NK-92 (cell line): ENCODE results near the gene SUSD3.

ENCODE experiments used
- DNase-seq: peaks from one replicate; lab custom pipeline; 2025; ENCODE audit not compliant: unreplicated experiment; lab: John Stamatoyannopoulos, UW

The SUSD3 gene

DNA sequence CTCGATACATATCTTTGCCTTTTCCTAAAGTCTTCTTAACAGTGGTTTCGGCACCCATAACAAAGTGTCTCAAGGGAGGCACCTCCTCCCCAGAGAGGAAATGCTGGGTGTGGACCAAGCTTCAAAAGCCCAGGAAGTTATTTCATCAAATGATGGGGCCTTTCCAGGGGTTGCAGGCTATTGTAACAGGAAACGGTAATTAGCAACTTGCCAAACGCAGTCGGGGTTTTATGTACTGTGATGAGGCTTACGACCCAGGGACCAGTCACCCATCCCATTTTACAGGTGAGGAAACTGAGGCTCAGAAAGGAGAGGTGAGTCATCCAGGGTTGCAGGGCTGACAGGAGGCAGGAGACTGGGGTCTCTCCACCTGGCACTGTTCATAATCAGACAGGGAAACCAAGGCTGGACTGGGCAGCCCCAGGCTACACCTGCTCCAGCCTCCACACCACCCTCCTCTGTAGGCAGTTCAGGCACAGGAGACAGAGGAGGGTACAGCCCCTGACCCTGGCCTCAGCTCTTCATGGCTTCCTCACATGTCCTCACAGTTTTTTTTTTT is 30.0 kb upstream of the SUSD3 start:
- DNase-seq, result no peak

DNA sequence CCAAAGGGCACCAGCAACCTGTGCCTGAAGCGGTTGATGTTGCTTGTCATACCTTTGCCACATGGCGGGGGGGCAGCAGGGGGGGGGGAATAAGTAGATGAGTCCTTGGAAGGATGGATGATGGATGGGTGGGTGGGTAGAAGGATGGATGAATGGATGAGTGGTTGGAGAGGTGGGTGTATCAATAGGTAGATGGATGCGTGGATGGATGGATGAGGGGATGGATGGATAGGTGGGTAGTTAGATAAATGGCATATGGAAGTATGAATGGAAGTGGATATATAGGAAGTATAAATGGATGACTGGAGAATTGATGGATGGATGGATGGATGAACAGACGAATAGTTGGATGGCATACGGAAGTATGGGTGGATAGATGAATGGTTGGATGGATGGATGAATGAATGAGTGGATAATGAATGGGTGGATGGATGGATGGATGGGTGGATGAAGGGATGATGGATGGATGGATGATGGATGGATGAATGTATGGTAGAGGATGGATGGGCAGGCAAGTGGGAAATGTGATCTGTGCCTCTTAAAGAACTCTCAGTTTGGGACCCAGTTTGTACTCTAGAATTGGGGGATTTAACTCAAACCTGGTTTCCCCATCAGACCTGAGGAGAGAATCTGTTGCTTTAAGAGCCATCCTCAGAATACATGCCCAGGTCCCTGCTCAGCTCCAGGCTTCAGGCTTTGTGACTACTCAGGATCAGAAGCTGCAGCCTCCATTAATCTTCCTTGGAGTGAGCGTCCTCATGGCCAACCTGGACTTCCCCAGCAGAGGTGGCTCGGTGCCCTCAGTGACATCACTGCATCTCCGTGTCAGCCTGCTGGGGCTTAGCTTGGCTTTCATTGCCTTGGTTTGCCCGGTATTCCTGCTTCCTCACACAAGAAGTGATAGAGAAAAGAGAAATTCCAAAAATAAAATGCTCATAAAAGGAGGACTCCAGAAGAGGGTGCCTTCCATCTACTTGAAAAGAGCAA is 27.6 kb upstream of the SUSD3 start:
- DNase-seq, result no peak

DNA sequence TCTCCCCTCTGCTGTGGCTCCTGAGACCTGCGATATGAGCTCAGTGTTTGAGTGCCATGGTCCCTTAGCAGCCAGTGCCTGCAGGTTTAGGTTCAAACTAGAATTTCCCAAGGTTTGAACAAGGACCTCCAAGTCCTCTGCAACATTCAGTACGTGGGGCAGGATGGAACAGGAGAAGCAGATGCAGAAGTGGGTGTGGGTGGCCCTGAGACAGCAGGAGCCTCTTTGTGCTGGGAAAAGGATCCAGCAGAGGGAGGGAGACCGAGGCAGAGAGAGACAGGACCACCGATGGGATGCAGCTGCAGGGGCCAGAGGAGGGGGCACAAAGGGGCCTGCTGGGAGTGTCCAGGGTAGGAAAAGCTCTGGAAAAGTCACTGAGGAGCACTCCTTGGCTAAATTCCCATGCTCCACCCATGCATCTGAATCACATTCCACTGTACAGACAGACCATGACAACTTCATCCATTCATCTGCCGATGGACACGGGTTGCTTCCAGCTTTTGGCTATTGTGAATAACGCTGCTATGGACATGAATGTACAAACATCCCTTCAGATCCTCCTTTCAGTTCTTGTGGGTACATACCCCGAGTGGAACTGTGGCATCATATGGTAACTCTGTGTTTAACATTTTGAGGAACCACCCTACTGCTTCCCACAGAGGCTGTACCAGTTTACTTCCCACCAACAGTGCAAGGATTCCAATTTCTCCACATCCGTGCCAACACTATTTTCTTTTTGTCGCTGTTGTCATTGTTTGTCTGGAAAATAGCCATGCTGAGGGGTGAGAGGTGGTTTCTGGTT is 26.7 kb upstream of the SUSD3 start:
- no peak for DNase-seq

DNA sequence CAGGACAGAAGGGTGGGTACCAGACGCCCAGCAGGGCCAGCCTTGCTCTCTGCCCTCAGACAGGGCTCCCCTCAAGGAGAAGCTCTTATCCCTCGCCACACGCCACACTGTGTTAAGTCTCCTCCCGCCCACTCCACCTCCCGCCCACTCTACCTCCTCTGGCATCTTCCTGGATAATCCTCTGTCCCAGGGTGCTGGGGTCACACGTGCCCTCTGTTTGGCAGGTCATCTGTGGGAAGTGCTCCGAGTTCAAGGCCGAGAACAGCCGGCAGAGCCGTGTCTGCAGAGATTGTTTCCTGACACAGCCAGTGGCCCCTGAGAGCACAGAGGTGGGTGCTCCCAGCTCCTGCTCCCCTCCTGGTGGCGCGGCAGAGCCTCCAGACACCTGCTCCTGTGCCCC is 26.0 kb upstream of the SUSD3 start:
- no peak for DNase-seq

DNA sequence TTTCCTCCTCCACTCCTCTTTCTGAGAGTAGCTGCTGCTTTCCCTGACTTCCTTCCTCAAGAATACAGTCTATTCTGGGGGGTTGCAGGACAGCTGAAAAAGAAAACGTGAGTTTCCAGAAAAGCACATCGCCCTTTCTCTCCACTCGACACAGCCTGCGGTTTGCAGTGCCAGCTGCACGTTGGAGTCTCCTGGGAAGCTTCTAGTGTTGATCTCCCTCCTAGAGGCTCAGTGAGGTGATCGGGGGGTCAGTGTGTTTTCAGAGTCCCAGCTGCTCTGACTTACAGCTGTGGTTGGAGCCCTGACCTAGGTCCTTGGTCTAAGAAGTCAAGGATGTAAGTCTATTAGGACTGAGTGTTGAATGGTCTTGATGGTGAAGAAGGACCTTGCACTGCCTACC is 25.0 kb upstream of the SUSD3 start:
- no peak for DNase-seq

DNA sequence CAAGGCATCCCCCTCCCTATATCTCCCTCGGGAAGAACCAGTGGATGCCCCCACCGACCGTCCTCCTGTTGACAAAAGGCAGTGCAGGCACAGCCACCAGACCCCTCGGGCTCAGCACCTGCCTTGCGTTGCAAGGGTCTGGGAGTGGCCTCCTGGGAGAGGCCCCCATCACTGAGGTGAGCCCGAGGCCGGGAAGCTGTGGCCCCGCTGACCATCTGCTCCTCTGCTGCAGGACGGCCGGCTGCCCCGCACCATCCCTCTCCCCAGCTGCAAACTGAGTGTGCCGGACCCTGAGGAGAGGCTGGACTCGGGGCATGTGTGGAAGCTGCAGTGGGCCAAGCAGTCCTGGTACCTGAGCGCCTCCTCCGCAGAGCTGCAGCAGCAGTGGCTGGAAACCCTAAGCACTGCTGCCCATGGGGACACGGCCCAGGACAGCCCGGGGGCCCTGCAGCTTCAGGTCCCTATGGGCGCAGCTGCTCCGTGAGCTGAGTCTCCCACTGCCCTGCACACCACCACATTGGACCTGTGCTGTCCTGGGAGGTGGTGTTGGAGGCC is 23.3 kb upstream of the SUSD3 start:
- DNase-seq, result no peak

DNA sequence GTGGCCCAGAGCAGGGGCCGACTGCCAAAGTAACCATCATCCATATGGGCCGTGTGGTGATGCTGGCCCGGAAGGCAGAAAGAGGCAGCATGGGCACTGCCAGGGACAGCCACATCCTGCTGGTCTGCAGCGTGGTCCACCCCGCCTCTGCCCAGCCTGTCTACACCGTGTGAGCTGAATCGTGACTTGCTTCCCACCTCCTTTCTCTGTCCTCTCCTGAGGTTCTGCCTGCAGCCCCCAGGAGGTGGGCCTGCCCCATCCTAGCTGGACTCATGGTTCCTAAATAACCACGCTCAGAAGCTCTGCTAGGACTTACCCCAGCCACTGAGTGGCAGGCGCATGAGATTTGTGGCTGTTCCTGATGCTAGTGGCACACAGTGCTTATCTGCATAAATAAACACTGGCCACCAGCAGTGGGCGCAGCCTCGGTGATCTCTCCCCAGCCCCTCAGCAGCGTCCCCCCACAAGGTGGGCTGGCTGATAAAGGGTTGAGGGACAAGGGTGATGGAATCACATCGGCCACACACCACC is 22.6 kb upstream of the SUSD3 start:
- no peak for DNase-seq

DNA sequence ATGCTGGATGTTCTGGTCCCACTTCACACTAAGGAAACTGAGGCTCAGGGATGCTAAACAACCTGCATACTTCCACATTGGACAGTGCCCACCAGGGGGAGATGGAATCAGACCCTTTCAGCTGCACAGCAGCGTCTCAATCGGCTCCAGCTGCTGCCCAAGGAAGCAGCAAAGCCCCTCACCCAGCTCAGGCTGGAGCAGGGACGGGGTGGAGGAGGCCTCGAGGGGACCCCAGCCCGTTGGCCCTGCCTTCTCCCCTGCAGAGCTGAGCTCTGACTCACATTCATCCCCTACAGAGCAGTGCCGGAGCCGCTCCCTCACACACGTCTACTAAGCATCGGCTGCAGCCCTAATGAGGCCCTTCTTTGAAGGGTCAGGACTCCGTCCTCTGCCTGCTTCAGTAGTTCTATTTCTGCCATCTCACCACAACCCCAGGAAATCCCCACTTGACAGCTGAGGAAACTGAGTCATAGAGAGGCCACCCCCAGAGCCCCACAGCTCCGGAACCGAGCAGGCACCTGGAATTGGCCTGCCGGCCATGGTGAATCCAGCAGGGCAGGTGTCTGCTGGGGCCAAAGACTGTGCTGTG is 21.5 kb upstream of the SUSD3 start:
- DNase-seq, result no peak

DNA sequence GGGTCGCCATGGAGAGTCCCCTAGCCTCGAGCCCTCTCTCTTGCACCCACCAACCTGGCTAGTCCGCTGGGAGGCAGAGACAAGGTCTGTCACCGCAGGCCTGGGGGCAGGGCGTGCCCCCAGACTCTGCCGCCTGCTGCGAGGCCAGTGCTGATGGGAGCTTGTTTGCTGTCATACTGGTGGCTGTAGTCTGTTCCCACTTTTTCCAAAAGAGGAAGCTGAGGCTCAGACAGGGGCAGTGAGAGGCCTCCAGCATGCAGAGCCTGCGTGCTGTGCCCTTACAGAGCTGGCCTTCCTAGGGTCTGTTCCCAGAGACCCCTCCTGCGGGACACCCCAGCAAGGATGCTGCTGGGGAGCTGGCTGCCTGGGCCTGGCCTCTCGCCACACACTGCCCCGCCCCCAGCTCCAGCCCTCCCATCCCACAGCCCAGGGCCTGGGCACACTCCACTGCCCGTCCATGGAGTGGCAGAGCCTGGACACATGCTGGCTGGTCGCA is 21.0 kb upstream of the SUSD3 start:
- DNase-seq, result no peak

DNA sequence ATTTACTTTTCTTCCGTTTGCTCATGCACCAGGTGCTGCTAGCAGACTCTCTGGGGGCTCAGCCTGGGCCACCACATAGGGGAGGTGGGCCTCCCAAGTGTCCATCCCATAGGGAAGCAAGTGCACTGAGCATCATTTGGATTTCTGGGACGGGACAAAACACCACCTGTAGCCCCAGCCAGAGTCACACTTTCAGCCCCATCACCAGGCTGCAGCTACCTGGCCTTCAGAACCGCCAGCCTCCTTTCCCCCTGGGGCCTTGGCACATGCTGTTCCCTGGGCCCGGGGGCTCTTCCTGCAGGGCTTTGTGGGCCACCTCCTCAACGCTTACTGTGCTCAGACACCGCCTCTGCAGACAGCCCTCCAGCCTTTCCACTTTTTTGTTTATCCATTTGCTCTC is 19.6 kb upstream of the SUSD3 start:
- no peak for DNase-seq

DNA sequence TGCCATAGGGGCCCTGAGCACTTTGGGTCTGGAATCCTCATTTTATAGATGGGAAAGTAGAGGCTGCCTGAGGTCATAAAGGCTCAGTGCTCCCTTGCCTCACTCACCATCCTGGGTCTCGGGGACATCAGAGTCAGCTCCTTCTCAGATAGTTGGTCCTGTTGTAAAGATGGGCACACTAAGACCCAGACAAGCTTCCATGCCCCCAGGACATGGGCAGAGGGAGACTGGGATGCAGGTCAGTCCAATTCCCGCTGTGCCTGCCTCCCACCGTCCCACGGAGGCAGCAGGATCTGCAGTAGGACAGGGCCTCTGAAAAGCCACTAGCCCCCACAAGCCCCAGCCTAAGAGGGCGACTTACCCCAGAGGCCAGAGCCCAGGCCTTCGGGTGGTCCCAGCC is 19.0 kb upstream of the SUSD3 start:
- no peak for DNase-seq

DNA sequence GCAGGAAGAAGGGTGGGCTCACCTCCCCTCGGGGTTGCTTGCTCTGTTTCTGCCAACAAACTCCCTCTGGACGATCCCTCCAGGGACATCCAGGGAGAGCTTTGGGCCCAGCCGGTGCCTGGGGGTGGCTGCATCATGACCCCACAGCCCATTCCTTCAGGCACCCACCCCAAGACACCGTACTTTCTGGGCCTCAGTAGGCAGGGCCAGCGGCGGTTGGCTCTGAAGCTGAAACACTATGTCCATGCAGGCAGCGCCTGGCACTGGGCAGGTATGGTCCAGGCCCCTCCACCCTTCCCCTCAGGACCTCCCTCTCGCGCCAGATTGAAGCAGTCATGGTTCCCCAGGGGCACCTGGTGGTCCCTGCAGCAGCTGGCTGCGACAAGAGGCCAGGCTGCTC is 18.5 kb upstream of the SUSD3 start:
- DNase-seq, result no peak

DNA sequence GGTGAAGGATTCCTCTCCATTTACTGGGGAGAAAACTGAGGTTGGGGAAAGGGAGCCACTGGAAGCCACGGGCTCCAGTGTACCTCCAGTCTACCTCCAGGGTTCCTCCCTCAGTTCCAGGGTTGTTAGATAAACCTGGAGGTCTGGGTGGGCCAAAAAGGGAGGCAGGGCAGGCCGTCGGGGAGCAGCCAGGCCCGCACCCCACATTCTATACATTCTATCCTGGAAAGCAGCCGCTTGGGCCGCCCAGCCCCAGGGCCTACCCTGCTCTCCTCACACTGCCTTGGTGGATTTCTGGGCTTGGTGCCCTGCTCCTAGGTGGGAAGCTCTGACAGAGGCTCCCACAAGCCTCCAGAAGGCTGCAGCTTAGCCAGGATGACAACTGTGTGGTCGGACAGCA is 18.1 kb upstream of the SUSD3 start:
- no peak for DNase-seq

DNA sequence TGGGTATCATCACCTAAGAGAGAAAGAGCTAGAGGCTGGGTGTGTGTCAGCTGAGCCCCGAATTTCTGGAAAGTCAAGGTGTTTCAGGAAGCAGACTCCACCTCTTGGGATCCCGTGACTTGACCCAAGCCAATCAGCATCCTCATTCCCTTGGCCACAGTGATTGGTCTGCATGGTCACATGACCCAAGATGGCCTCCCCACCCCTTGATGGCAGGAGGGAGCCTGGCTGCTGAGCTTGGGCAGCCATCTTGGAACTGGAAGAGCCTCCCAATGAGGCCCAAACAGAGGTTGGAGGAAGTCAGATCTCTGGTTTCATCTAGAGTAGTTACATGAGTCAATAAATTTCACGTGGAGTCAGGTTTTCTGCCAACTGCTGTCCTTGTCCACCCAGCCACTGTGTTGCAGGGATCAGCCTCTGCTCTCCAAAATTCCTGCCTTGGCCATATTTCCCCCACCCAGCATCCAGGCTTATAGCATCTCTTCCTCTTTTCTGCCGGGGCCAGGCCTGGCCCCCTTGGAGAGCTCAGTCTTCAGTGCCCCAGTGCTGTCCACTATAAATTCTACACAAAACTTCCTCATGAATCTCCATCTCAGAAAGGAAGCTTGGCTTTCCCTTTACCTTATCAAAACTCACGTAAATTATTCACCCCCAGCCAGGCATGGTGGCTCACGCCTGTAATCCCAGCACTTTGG is 17.2 kb upstream of the SUSD3 start:
- DNase-seq, result no peak

DNA sequence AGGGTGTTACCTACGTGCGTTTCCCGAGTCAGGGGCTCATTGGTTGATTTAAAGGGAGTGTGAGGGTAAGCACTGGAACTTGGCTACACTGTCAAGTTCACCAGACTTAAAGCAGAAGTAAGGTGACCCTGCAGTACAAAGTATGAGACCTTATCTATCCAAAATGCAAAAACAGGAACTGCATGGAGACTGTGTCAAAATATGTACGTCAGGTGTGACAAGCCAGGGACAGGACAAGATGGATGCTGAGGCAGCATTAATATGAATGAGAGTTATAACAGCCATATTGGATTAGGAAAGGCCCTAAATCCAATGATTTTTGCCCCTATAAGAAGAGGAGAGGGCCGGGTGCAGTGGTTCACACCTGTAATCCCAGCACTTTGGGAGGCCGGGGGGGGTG is 15.4 kb upstream of the SUSD3 start:
- no peak for DNase-seq

DNA sequence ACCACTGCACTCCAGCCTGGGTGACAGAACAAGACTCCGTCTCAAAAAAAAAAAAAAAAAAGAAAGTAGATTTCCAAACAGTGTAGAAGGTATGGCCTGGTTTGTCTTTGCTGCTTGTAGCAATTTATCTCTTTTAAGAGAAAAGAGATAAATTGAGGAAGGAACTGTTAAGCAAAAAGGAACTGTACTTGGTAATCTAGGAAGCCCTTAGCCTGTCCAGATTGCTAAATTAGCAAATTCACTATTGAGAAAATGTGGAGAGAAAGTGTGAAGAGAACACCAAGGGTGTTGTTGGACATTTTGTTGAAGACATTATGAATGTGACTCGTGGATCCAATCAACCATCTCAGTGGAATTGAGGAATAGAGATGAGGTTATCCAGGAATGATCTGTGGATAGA is 13.0 kb upstream of the SUSD3 start:
- no peak for DNase-seq

DNA sequence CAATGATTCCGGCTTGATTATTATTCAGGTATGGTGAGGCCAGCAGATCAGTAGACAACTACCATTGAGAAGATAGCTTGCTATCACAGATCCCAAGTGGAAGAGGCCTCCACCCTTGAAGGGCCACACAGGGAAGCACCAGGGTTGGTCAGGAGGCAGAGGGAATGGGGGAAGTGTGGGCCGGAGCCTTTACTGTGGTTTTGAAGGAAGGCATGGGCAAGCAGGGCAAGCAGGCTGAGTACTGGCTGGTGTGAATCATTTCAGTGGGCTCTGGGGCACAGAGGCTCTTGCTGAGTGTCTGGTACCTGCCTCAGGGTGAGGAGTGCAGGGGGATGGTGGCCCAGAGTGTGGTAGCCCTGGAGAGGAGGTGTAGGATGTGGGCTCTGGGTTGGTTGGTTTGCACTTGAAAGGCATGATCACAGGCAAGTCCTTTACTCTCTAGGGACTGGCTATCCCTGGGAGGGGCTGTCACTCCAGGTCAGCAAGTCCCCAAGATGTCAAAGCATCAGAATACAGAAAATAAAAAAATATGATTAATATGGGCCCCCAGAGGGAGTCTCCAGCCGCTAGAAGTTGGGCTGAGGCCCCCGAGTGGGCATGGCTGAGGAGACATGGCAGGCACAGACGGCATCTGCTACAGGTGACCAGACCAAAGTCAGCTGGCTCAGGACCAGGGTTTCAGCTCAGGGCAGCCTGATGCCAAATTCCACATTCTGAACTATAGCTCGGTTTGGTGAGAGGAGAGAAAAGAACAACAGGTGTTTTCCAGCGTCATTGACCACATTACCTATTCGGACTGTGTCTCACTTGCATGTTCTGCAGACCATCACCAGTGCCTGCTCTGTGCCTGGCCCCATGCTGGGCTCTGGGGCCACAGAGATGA is 9.7 kb upstream of the SUSD3 start:
- no peak for DNase-seq

DNA sequence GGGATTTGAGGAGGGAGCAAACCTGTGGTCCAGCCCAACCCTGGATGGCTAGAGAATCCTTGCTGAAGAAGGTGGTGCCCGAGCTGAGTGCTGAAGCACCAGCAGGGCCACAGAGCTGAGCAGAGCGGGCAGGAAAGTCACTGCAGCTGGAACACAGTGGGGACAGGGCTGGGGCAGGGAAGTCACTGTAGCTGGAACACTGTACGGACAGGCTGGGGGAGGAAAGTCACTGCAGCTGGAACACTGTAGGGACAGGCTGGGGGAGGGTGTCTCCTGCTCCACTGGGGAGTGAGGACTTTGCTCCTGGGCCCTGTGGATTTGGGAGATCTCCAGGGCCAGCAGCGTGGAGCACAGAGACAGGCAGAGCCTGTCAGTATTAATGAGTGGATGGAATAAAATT is 9.0 kb upstream of the SUSD3 start:
- no peak for DNase-seq

DNA sequence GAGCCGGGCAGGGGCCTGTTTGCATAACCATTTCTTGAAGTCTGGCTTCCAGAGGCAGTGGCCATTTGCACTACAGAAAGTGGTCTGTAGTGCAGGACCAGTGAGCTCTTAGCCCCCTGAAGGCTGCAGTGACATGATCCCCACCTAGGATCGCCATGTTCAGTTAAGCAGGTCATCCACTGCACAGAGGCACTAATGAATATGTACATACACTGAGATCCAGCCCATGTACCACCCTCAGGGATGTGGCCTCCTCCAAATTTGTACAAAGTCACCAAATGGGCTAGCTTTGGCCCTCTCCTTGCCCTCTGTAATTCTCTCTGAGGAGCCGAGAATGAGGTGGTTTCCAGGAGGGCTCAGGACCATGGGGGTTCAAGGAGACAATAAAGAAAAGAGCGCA is 8.3 kb upstream of the SUSD3 start:
- DNase-seq, result no peak
